HEK293 (cell line): Measurements from ENCODE around the gene CENPP.

ENCODE experiments used
- CTCF ChIA-PET: fragments of 350-600 bp; formaldehyde crosslinking; extraction: SDS; loops from one replicate; lab custom pipeline; 2021; ENCODE audit warnings: antibody characterized with exemption; lab: Yijun Ruan, JAX
- POLR2A ChIA-PET: fragments of 300-600 bp; formaldehyde crosslinking; extraction: SDS; loops from one replicate; lab custom pipeline; 2020; ENCODE audit warnings: antibody characterized with exemption, inconsistent platforms; lab: Yijun Ruan, JAX
- H3K27ac ChIP-seq: fragments of 200-500 bp; sonication (Bioruptor generic); 2 replicates; pipeline ENCODE4 v1.5.1; 2014; ENCODE audit warnings: low read depth, low read length, control low read depth, inconsistent platforms; ENCODE audit errors: extremely low read depth
- H3K36me3 ChIP-seq, 2 experiments: fragments of 200-500 bp in 1 of 2; sonication (Bioruptor generic) in 1 of 2; 1 replicate in 1 of 2; 2 replicates in 1 of 2; pipeline ENCODE4 v1.5.1; 2014 to 2017; ENCODE audit warnings: inconsistent platforms in 2 of 2, low read length in 2 of 2; ENCODE audit not compliant: control insufficient read depth in 2 of 2, insufficient read depth in 1 of 2
- H3K4me1 ChIP-seq: fragments of 200-500 bp; sonication (Bioruptor generic); 2 replicates; pipeline ENCODE4 v1.5.1; 2014; ENCODE audit warnings: mild to moderate bottlenecking, low read length, inconsistent platforms; ENCODE audit not compliant: control insufficient read depth, insufficient read depth
- H3K4me3 ChIP-seq: 2 replicates; pipeline ENCODE4 v1.5.1; 2011; ENCODE audit warnings: low read depth, mild to moderate bottlenecking, control low read depth, low read length, moderate library complexity
- H3K9me3 ChIP-seq: fragments of 200-500 bp; sonication (Bioruptor generic); 2 replicates; pipeline ENCODE4 v1.5.1; 2014; ENCODE audit warnings: low read depth, low read length, inconsistent platforms; ENCODE audit not compliant: control insufficient read depth, insufficient read depth
- GLIS1 ChIP-seq: fragments of 450-650 bp; formaldehyde crosslinking; IDR thresholded peaks from 2 replicates; pipeline ENCODE4 v1.5.1; 2016; ENCODE audit warnings: missing biosample characterization, missing genetic modification characterization
- GLIS2 ChIP-seq: fragments of 450-650 bp; formaldehyde crosslinking; IDR thresholded peaks from 2 replicates; pipeline ENCODE4 v1.5.1; 2016; ENCODE audit warnings: missing biosample characterization, missing genetic modification characterization
- KLF10 ChIP-seq: fragments of 450-650 bp; IDR thresholded peaks from 2 replicates; pipeline ENCODE4 v1.5.1; 2018; ENCODE audit warnings: missing biosample characterization, mild to moderate bottlenecking, missing genetic modification characterization
- SCRT2 ChIP-seq: fragments of 450-650 bp; formaldehyde crosslinking; IDR thresholded peaks from 2 replicates; pipeline ENCODE4 v1.5.1; 2016; ENCODE audit warnings: missing biosample characterization, missing genetic modification characterization
- SP2 ChIP-seq: fragments of 450-650 bp; formaldehyde crosslinking; IDR thresholded peaks from 2 replicates; pipeline ENCODE4 v1.5.1; 2016; ENCODE audit warnings: missing biosample characterization, missing genetic modification characterization
- ZFHX2 ChIP-seq: fragments of 450-650 bp; formaldehyde crosslinking; conservative IDR thresholded peaks from 2 replicates; pipeline ENCODE4 v1.5.1; 2016; ENCODE audit warnings: missing biosample characterization, missing genetic modification characterization
- ZIC2 ChIP-seq: fragments of 450-650 bp; formaldehyde crosslinking; IDR thresholded peaks from 2 replicates; pipeline ENCODE4 v1.5.1; 2016; ENCODE audit warnings: missing biosample characterization, missing genetic modification characterization
- ZNF10 ChIP-seq: fragments of 450-650 bp; formaldehyde crosslinking; IDR thresholded peaks from 2 replicates; pipeline ENCODE4 v1.5.1; 2017; ENCODE audit warnings: missing biosample characterization, missing genetic modification characterization
- ZNF335 ChIP-seq: fragments of 450-650 bp; formaldehyde crosslinking; conservative IDR thresholded peaks from 2 replicates; pipeline ENCODE4 v1.5.1; 2016; ENCODE audit warnings: missing biosample characterization, missing genetic modification characterization
- ZNF398 ChIP-seq: fragments of 450-650 bp; formaldehyde crosslinking; IDR thresholded peaks from 2 replicates; pipeline ENCODE4 v1.5.1; 2017; ENCODE audit warnings: missing biosample characterization, missing genetic modification characterization
- ZNF585B ChIP-seq: fragments of 450-650 bp; formaldehyde crosslinking; IDR thresholded peaks from 2 replicates; pipeline ENCODE4 v1.5.1; 2016; ENCODE audit warnings: missing biosample characterization, missing genetic modification characterization
- ZNF610 ChIP-seq: fragments of 450-650 bp; formaldehyde crosslinking; IDR thresholded peaks from 2 replicates; pipeline ENCODE4 v1.5.1; 2016; ENCODE audit warnings: missing biosample characterization, missing genetic modification characterization, borderline replicate concordance
- ZNF777 ChIP-seq: fragments of 450-650 bp; formaldehyde crosslinking; IDR thresholded peaks from 2 replicates; pipeline ENCODE4 v1.5.1; 2017; ENCODE audit warnings: missing biosample characterization, missing genetic modification characterization, borderline replicate concordance
- ZNF843 ChIP-seq: fragments of 450-650 bp; formaldehyde crosslinking; IDR thresholded peaks from 2 replicates; pipeline ENCODE4 v1.5.1; 2016; ENCODE audit warnings: missing biosample characterization, missing genetic modification characterization
- TF ChIP-seq, protein P1 (sequence below): fragments of 450-650 bp; formaldehyde crosslinking; IDR thresholded peaks from 2 replicates; pipeline ENCODE4 v1.5.1; 2016; ENCODE audit warnings: missing biosample characterization, missing genetic modification characterization

CENPP gene

DNA sequence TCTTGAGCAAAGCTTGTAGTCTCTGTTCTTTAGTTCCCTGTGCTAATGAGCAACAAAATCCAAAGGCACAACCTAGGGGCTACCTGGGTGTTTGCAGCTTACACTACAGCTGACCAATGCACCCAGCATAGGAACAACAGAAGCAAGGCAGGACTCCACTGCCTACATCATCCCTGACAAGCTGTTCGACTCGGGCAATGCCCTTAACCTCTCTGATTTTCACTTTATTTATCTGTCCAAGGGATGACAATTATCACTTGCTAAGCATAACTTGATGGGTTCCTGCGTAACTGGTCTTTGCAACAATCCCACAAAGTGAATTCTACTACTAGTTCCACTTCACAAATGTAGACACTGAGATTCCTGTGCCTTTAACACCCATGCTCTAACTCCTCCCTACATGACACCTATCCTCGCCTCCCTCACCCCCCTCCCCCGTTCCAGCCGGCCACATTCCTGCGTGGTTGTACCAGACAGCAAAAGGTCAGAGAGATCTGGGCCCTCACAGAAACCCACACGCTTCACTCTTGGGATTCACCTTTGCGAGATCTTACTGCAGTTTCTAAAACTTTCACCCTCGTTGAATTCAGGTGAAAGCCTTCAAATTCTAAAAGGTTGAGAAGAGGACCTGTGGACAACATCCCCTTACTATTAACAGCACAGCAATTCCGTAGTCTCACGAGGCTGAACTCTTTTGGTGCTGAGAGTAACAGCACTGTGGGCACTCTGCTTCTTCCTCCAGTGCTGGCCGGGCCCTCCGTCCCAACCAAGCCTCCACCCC, 343.2 kb downstream of the CENPP start (continued):
- TF ChIP-seq ZNF398 (tag by site-specific recombination) (no peak), KLF10 (tag by site-specific recombination) (no peak), ZNF10 (no peak), ZFHX2 (tag by site-specific recombination) (peak; percentile 38; the same call in 1 of the 2 replicates), SCRT2 (tag by site-specific recombination) (no peak)

GRCh38 chr9:92669527-92669889, 343.8 kb downstream of the CENPP start:
- H3K4me3 ChIP-seq: peak overlapping the region; percentile 96

More at GRCh38 chr9:92669527-92669889, 343.8 kb downstream of the CENPP start:
- ChIA-PET CTCF (interaction anchor here (1.1 kb wide), 1 partner anchor 35 kb away, joined by 3 read pairs; no protein-coding TSS in a partner anchor), POLR2A (interaction anchor here (0.6 to 1.6 kb wide), 5 partner anchors 8 to 344 kb away, joined by 3 to 15 read pairs (median 7); partner anchors contain the start of genes BICD2, CENPP and NOL8)
- TF ChIP-seq GLIS1 (tag by site-specific recombination) (peak; percentile 56), ZNF843 (tag by site-specific recombination) (no peak), ZNF398 (tag by site-specific recombination) (peak; percentile 54; the same call in 1 of the 2 replicates), SCRT2 (tag by site-specific recombination) (no peak), ZNF777 (tag by site-specific recombination) (peak; percentile 77), ZNF610 (tag by site-specific recombination) (no peak), ZNF335 (tag by site-specific recombination) (0 out of 2 replicates have a peak, but pooled peaks have one; percentile 24), GLIS2 (peak; percentile 53; the same call in 1 of the 2 replicates), ZNF585B (no peak), ZIC2 (peak; percentile 49; the same call in 1 of the 2 replicates), SP2 (tag by site-specific recombination) (peak; percentile 34; the same call in 1 of the 2 replicates)
- TF ChIP-seq, protein P1, sequence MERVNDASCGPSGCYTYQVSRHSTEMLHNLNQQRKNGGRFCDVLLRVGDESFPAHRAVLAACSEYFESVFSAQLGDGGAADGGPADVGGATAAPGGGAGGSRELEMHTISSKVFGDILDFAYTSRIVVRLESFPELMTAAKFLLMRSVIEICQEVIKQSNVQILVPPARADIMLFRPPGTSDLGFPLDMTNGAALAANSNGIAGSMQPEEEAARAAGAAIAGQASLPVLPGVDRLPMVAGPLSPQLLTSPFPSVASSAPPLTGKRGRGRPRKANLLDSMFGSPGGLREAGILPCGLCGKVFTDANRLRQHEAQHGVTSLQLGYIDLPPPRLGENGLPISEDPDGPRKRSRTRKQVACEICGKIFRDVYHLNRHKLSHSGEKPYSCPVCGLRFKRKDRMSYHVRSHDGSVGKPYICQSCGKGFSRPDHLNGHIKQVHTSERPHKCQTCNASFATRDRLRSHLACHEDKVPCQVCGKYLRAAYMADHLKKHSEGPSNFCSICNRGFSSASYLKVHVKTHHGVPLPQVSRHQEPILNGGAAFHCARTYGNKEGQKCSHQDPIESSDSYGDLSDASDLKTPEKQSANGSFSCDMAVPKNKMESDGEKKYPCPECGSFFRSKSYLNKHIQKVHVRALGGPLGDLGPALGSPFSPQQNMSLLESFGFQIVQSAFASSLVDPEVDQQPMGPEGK: 0 out of 2 replicates have a peak, but pooled peaks have one; percentile 11
- peaks cover 2% of the 10 kb centered on the region; the same call in 1 of the 2 replicates for H3K4me1 ChIP-seq
- H3K27ac ChIP-seq: no peak overlapping the region; the same call in 1 of the 2 replicates
- H3K36me3 ChIP-seq: peaks cover 0 to 22% of the 10 kb centered on the region in 2 experiments; a peak in 1 of 3 replicates
- no peaks in the 10 kb centered on the region for H3K9me3 ChIP-seq
